GM12878 (cell line): ENCODE data around the gene CCDC197. TPM values are rescaled to one million over a fixed set of nuclear protein-coding genes. Genes with fewer than 3 reads are reported as not detected.

ENCODE experiments used
- ATAC-seq: fragments of 200-7000 bp; cut with Tn5 transposase; 3 replicates; pipeline ENCODE4 v1.9.1; 2020; ENCODE audit warnings: mild to moderate bottlenecking, moderate library complexity
- BruUV-seq: library from RNA; stranded (reverse); fragments of 400-500 nt; replicated peaks from 2 replicates; lab custom pipeline; 2021; lab: Mats Ljungman, UMichigan
- CTCF ChIA-PET: fragments of 300-600 bp; sonication (Branson Sonifier 250); formaldehyde crosslinking; extraction: SDS; loops from one replicate; lab custom pipeline; 2021; ENCODE audit warnings: inconsistent platforms; lab: Yijun Ruan, JAX
- POLR2A ChIA-PET: fragments of 350-600 bp; formaldehyde crosslinking; extraction: SDS; loops from one replicate; lab custom pipeline; 2021; ENCODE audit warnings: inconsistent platforms; lab: Charles Lee
- RAD21 ChIA-PET: fragments of 300-600 bp; sonication (Branson Sonifier 250); formaldehyde crosslinking; loops from one replicate; lab custom pipeline; 2023; ENCODE audit warnings: antibody characterized with exemption; ENCODE audit not compliant: unreplicated experiment; lab: Charles Lee
- SMC1A ChIA-PET: fragments of 300-600 bp; sonication (Branson Sonifier 250); formaldehyde crosslinking; loops from one replicate; lab custom pipeline; 2023; ENCODE audit not compliant: unreplicated experiment, uncharacterized antibody; lab: Charles Lee
- DNase-seq: peaks from one replicate; pipeline ENCODE4 v3.0.0-alpha.2; 2011; ENCODE audit warnings: low read depth, low spot score
- FAIRE-seq: peaks from 3 replicates; lab custom pipeline; 2011; peaks lifted over from hg19 to GRCh38; lab: Jason Lieb, UNC
- H2AFZ ChIP-seq: 2 replicates; pipeline ENCODE4 v1.6.0; 2011; ENCODE audit warnings: low read depth, low read length, control low read depth; ENCODE audit not compliant: control insufficient read depth
- H3K27ac ChIP-seq: 2 replicates; pipeline ENCODE4 v1.5.1; 2011; ENCODE audit warnings: control low read depth; ENCODE audit not compliant: control insufficient read depth, insufficient read depth
- H3K27me3 ChIP-seq, 2 experiments: replicated peaks in 1 of 2; 2 replicates each; pipeline versions ENCODE4 v1.6.0 to v1.6.1; 2011; ENCODE audit warnings: low read length in 1 of 2; ENCODE audit not compliant: control insufficient read depth in 2 of 2, insufficient read depth in 2 of 2
- H3K36me3 ChIP-seq, 2 experiments: 2 replicates each; pipeline ENCODE4 v1.5.1; 2011; ENCODE audit warnings: low read length in 1 of 2; ENCODE audit not compliant: control insufficient read depth in 2 of 2, insufficient read depth in 2 of 2
- H3K4me1 ChIP-seq: 2 replicates; pipeline ENCODE4 v1.6.1; 2011; ENCODE audit warnings: mild to moderate bottlenecking, low read length, moderate library complexity, mixed read lengths; ENCODE audit not compliant: control insufficient read depth, insufficient read depth
- H3K4me2 ChIP-seq: 2 replicates; pipeline ENCODE4 v1.6.0; 2011; ENCODE audit warnings: control low read depth; ENCODE audit not compliant: control insufficient read depth, insufficient read depth
- H3K4me3 ChIP-seq: fragments of 200-600 bp; sonication (generic); 2 replicates; pipeline ENCODE4 v1.5.1; 2016
- H3K79me2 ChIP-seq: 2 replicates; pipeline ENCODE4 v1.6.0; 2011; ENCODE audit warnings: low read length; ENCODE audit not compliant: control insufficient read depth, insufficient read depth
- H3K9ac ChIP-seq: 2 replicates; pipeline ENCODE4 v1.8.0; 2011; ENCODE audit warnings: low read length, control low read depth, mixed read lengths; ENCODE audit not compliant: control insufficient read depth, insufficient read depth
- H3K9me3 ChIP-seq: replicated peaks from 3 replicates; pipeline ENCODE4 v1.5.1; 2011; ENCODE audit warnings: mild to moderate bottlenecking, low read length; ENCODE audit not compliant: control insufficient read depth, insufficient read depth
- H4K20me1 ChIP-seq: 2 replicates; pipeline ENCODE4 v1.6.0; 2011; ENCODE audit not compliant: control insufficient read depth, insufficient read depth
- CBFB ChIP-seq: IDR thresholded peaks from 2 replicates; pipeline ENCODE4 v1.6.1; 2016; ENCODE audit warnings: antibody characterized with exemption, low read depth
- CHD4 ChIP-seq: fragments of 200-600 bp; sonication (generic); IDR thresholded peaks from 2 replicates; pipeline ENCODE4 v1.6.1; 2016; ENCODE audit warnings: mild to moderate bottlenecking
- CREB1 ChIP-seq: IDR thresholded peaks from 2 replicates; pipeline ENCODE4 v1.6.1; 2012; ENCODE audit warnings: low read depth, mild to moderate bottlenecking, inconsistent platforms
- EP300 ChIP-seq, 2 experiments: fragments of 150-350 bp in 1 of 2; IDR thresholded peaks; 2 replicates each; pipeline ENCODE4 v1.6.1; 2011 to 2012; ENCODE audit warnings: low read depth in 2 of 2, low read length in 2 of 2, borderline replicate concordance in 1 of 2, improper control_type of control experiment in 1 of 2, inconsistent platforms in 1 of 2; ENCODE audit not compliant: control insufficient read depth in 1 of 2
- GABPA ChIP-seq: IDR thresholded peaks from 2 replicates; pipeline ENCODE4 v1.6.1; 2014; ENCODE audit warnings: antibody characterized with exemption, low read depth, mild to moderate bottlenecking, inconsistent platforms
- POLR2A ChIP-seq: IDR thresholded peaks from 2 replicates; pipeline ENCODE4 v1.6.1; 2011; ENCODE audit warnings: low read depth, mild to moderate bottlenecking, low read length
- RUNX3 ChIP-seq: IDR thresholded peaks from 2 replicates; pipeline ENCODE4 v1.6.1; 2012; ENCODE audit warnings: low read length, inconsistent platforms
- WGBS: methylation state at CpG from one replicate; pipeline ENCODE4 v1.1.6; 2016; ENCODE audit warnings: low lambda C conversion rate; ENCODE audit not compliant: insufficient replicate concordance, insufficient coverage; ENCODE audit errors: missing lambda C conversion rate; 5-methylcytosine and 5-hydroxymethylcytosine counted together
- in situ Hi-C: fragments of 300-500 bp; cut with MboI; formaldehyde crosslinking; loops from 9 replicates; pipeline ENCODE4 v1.14.3; 2018; ENCODE audit warnings: mixed read lengths
- intact Hi-C: fragments of 100-400 bp; cut with micrococcal nuclease; formaldehyde crosslinking; loops from one replicate; pipeline ENCODE4 v1.14.2; 2022; ENCODE audit not compliant: unreplicated experiment
- polyA plus RNA-seq, 11 experiments: library from polyadenylated mRNA; depleted of rRNA in 4 of 11; unstranded in 6 of 11; stranded (reverse) in 5 of 11; fragments of >200 nt; fragmentation: Nextera tagmentation in 4 of 11; fragmentation: Illumina TruSeq in 1 of 11; extraction: Ambion mirVana in 4 of 11; extraction: Trizol in 1 of 11; gene quantifications; 1 replicate in 1 of 11; 2 replicates in 10 of 11; pipeline versions ENCODE4 v1.2.1 to v1.2.3, GENCODE V29; 2011 to 2016; ENCODE audit warnings: inconsistent platforms in 2 of 11, missing spikeins in 2 of 11, low read depth in 1 of 11
- total RNA-seq, 4 experiments: library from RNA; depleted of rRNA in 3 of 4; stranded (reverse); fragments of >200 nt in 3 of 4; fragmentation: Illumina TruSeq in 1 of 4; extraction: Trizol in 1 of 4; gene quantifications; 2 replicates each; pipeline versions ENCODE4 v1.2.1 to v1.2.3, GENCODE V29; 2013 to 2021
- TF ChIP-seq, protein P1 (sequence below): IDR thresholded peaks from 2 replicates; pipeline ENCODE4 v1.6.1; 2011; ENCODE audit warnings: low read depth, low read length, improper control_type of control experiment, borderline replicate concordance

CCDC197 gene
- total and polyA plus RNA-seq, 10 of the 15 experiments (the other 5 are each of a cell fraction or from before 2014, with no cell fraction given), result 0.12 TPM; not detected in 9

DNA sequence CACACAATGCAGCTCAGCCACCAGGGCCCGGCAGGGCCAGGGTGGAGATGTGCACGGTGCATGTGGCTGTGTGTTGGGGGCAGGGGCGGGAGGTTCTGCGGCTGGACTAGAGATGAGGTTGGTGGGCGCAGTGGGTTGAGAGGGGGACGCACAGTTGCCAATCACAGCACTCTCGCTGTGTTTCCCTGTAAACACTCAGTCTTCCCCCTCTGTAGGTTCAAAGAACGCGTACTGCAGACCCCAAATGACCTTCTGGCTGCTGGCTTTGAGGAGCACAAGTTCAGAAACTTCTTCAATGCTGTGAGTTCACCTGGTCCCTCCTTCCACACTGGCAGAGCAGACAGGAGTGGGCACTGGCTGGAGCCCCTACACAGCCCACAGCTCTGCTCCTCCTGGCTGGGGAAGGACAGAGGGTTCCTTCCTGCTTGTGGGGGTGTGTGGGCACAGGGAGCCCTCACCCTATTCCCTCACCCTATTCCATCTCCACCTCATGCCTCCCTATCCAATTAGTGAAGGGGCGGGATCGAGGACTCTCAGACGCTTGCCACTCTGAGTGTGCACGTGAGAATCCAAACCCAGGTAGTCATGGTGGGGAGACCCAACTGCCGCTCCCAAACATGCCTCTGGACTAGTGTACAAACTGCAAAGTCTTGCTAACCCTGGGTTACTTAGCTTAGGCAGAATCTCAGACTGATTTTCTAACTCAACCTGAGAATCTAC lies 46.8 kb downstream of the CCDC197 start:
- intact Hi-C loops, result no loop called here
- POLR2A ChIA-PET, result no interaction called here
- TF ChIP-seq CREB1 (no peak), CBFB (no peak), CHD4 (no peak), RUNX3 (no peak), POLR2A (no peak; the same call in 1 of the 2 replicates), GABPA (no peak), EP300 (IDR thresholded peaks at IDR 0.05; ENCODE audit: borderline replicate concordance in 1 of 2, control insufficient read depth in 1 of 2, low read depth in 2 of 2, low read length in 2 of 2) (no peak)
- TF ChIP-seq, protein P1, sequence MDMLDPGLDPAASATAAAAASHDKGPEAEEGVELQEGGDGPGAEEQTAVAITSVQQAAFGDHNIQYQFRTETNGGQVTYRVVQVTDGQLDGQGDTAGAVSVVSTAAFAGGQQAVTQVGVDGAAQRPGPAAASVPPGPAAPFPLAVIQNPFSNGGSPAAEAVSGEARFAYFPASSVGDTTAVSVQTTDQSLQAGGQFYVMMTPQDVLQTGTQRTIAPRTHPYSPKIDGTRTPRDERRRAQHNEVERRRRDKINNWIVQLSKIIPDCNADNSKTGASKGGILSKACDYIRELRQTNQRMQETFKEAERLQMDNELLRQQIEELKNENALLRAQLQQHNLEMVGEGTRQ, result no peak
- Histone ChIP-seq H3K4me1 (no peaks in the 10 kb centered on the region), H4K20me1 (no peaks in the 10 kb centered on the region), H3K36me3 (peaks cover 10% of the 10 kb centered on the region in 2 experiments; a peak in 3 of 4 replicates), H3K27ac (no peak overlapping the region), H3K4me3 (no peak overlapping the region), H3K27me3 (no peaks in the 10 kb centered on the region), H3K9me3 (no peaks in the 10 kb centered on the region), H3K79me2 (no peaks in the 10 kb centered on the region), H3K4me2 (no peak overlapping the region), H2AFZ (no peak overlapping the region), H3K9ac (no peak overlapping the region)
- WGBS, result 95% methylated on average over 14 of the region's 14 CpGs
- no TSS peak for BruUV-seq
- no peak for ATAC-seq
- no peak for DNase-seq
- FAIRE-seq, result no peak
- in situ Hi-C loops, result no loop called here
- SMC1A ChIA-PET, result interaction anchor here (0.7 kb wide), 1 partner anchor 189 kb away, joined by 3 read pairs; no protein-coding TSS in a partner anchor
- CTCF ChIA-PET, result interaction anchor here (1.7 kb wide), 1 partner anchor 88 kb away, joined by 3 read pairs; no protein-coding TSS in a partner anchor
- RAD21 ChIA-PET, result interaction anchor here (2.6 kb wide), 1 partner anchor 93 kb away, joined by 6 read pairs; no protein-coding TSS in a partner anchor
